ENCODE data around the gene ZNF615. TPM values are rescaled to one million over a fixed set of nuclear protein-coding genes. Genes with fewer than 3 reads are reported as not detected.
A peak's percentile ranks its signal among the peaks of the same experiment; 100 is the strongest.
"Not testable (repeated sequence)": the region's sequence is repeated elsewhere in the genome, so short reads cannot be mapped to it uniquely, and the experiment has no call there.

The ZNF615 gene
- polyA plus RNA-seq (ENCODE audit: insufficient read length in 3 of 3): 10 to 100 TPM; 19.6 to 20.5 (median 20.4) TPM

DNA sequence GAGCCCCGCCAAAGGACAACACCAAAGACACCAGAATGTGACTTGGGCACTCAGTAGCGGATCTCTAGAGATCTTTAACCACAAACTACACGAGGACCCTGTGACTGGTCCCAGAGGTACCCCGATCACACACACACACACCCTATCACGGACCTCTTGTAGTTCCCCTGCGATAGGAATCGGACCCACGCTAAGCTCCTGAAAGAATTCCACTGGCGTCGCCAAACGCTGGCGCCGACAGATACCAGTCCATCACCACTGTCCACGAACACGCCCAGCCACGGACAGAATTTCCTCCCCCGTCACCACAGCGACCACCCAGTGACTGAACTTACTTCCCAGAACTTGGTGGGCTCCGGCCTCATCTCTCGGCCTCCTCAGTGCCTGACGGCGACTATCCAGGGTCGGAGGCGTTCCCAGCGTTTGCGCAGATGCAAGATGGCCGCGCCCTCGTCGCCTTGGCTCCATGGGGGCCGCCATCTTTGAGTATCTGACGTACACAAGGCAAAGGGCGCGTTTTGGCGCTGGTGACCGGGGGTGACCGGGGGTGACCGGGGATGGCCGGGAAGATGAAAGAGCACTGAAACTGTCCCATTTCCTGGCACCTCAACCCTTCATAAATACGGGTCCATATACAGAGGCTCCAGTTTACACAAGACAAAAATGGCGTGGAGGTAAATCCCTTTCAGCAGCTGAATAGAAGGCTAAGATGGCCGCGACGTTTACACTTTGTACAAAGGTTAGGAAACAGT, at the start of gene ZNF615:
Gene ZNF615, minus strand, starts transcription at position 406 of the 752 bp plus-strand sequence. CDS start 4,500 bp downstream, outside the sequence.
- peak; percentile 84 to 87 (median 85) for DNase-seq (ENCODE audit: low read depth in 3 of 3, low spot score in 2 of 3)

DNA sequence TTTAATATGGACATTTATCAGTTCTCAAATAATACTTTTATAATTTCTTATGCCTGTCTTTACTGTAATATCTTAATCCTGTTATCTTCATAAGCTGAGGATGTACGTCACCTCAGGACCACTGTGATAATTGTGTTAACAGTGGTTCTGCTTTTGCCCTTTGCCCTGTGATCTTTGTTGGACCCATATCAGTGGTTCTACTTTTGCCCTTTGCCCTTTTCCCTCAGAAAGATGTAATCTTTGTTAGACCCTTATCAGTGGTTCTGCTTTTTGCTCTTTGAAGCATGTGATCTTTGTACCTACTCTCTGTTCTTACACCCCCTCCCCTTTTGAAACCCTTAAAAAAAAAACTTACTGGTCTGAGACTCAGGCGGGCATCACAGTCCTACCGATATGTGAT, 48.5 kb upstream of the ZNF615 start:
- not testable (repeated sequence) for DNase-seq (ENCODE audit: low read depth in 3 of 3, low spot score in 2 of 3)

DNA sequence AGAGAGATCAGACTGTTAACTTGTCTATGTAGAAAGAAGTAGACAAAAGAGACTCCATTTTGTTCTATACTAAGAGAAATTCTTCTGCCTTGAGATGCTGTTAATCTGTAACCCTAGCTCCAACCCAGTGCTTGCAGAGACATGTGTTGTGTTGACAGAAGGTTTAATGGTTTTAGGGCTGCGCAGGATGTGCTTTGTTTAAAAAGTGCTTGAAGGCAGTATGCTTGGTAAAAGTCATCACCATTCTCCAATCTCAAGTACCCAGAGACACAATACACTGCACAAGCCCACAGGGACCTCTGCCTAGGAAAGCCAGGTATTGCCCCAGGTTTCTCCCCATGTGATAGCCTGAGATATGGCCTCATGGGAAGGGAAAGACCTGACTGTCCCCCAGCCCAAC, 43.7 kb upstream of the ZNF615 start:
- DNase-seq (ENCODE audit: low read depth in 3 of 3, low spot score in 2 of 3): not testable (repeated sequence)

DNA sequence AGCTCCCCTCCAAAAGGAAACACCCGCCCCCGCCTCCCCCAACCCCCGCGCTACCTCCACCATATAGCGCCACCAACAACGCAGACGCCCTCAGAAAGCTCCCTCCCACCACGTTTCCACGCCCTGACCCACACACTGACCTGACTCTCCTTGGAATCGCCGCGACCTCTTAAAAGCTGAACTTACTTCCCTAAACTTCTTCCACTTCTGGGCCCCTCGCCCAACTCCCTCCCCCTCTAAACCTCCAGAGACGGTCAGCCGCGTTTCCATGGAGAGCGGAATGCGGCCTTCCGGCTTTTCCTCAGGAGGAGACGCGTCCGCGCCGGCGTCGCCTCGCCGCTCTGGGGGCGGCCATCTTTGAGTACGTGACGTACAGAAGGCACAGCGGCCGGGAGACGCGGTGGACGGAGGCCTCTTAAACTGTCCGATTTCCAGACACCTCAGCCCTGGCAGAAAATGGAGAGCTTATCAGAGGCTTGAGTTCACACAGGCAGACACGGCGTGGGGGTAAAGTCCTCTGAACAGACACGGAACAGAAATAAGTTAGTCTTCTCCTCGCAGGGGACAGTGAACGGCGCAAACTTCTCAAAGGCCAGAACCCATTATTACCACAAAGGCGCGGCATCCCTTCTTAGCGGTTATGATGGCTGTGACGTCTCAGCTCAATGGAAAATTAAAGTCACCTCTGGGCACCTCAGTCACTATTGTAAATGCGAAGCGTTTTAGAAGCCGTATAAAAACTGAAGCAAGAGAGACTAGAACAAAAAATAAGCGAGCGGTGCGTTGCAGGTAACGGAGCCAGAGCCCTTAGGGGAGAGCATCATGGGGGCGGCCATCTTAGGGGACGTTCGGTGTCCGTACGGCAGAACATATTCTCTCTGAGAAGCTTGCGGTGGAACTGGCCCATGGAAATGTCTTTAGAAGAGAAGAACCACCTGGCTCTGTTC, 40.8 kb upstream of the ZNF615 start, which contains the start of gene ZNF432:
Gene ZNF432, minus strand, starts transcription at position 284 of the 947 bp plus-strand sequence. CDS start 1,970 bp downstream, outside the sequence.
- peak; percentile 94 to 98 (median 96) for DNase-seq (ENCODE audit: low read depth in 3 of 3, low spot score in 2 of 3)

DNA sequence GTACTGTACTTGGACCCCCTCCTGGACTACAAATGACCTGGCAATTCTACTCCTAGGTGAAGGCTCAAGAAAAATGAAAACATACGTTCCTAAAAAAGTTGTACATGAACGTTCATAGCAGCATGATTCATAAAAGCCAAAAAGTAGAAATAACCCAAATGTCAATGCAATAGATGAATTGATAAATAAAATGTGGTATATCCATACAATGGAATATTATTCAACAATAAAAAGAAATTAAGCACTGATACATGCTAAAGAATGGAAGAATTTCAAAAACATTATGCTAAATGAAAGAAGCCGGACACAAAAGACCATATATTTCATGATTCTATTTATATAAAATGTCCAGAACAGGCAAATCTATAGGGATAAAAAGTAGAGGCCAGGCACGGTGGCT, 31.2 kb upstream of the ZNF615 start:
- DNase-seq (ENCODE audit: low read depth in 3 of 3, low spot score in 2 of 3): no peak

DNA sequence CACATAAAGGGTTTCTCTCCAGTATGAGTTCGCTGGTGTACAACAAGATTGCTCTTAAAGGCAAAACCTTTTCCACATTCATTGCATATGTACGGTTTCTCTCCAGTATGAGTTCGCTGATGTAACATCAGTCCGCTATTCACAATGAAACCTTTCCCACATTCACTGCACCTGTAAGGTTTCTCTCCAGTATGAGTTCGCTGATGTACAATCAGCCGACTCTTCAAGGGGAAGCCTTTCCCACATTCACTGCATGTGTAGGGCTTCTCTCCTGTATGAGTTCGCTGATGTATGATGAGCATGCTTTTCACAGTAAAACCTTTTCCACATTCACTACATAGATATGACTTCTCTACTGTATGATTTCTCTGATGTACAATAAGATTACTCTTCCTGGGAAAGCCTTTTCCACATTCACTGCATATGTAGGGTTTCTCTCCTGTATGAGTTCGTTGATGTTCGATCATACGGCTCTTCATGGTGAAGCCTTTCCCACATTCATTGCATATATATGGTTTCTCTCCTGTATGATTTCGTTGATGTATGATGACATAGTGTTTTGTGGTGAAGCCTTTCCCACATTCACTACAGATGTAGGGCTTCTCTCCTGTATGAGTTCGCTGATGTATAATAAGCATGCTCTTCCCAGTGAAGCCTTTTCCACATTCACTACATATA, 26.2 kb upstream of the ZNF615 start:
- no peak for DNase-seq (ENCODE audit: low read depth in 3 of 3, low spot score in 2 of 3)

DNA sequence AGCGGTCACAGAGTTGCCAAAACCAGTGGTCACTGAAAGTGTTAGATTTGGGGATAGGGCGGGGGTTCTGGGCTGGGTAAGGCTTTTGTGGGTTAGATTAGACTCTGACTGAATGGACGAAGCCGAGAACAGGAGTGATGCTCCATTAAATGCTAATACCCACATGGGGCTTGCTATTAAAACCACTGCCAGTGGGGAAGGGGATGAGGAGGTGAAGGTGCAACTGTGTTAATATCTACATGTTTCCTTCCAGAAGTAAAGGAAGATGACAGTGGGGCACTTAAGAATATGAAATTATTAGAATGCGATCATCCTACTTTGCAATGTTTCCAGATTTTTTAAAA, 20.7 kb upstream of the ZNF615 start:
- no peak for DNase-seq (ENCODE audit: low read depth in 3 of 3, low spot score in 2 of 3)

DNA sequence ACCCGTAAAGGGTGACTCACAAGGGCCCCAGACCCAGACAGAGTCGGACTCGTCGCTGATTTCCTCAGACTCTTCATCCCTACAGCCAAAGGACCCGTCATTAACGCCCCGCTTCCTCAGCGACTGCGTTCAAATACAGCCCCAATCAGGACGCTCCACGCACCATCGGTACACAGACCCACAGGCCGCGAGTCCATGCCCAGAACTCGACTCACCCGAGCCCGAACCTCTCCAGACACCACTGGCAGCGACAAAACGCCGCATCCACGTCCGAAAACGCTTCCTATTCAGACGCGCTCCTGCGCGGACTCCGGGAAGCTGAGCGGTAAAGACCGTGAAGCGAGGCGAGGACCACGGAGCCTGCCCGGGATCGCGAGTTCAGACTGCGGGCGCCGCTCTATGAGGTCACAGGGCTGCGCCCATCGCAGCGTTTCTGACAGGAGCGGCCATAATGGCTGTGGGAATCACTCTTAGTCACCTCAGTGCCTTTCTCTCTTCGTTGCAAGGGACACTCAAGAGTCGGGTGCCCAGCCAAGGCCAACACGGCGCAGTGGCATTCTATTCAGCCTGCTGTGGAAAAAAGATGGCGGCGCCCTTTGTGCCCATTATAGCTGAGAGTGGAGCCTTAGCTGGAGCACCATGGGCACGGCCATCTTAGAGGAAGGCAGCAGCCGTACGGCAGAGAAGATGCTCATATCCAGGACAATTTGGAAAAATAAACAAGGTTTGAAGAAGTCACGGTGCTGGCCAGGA, 20.2 kb upstream of the ZNF615 start, which contains the start of gene ZNF614:
Gene ZNF614, minus strand, starts transcription at position 353 of the 753 bp plus-strand sequence. CDS start 2,634 bp downstream, outside the sequence.
- DNase-seq (ENCODE audit: low read depth in 3 of 3, low spot score in 2 of 3): peak; percentile 87 to 91 (median 91)

DNA sequence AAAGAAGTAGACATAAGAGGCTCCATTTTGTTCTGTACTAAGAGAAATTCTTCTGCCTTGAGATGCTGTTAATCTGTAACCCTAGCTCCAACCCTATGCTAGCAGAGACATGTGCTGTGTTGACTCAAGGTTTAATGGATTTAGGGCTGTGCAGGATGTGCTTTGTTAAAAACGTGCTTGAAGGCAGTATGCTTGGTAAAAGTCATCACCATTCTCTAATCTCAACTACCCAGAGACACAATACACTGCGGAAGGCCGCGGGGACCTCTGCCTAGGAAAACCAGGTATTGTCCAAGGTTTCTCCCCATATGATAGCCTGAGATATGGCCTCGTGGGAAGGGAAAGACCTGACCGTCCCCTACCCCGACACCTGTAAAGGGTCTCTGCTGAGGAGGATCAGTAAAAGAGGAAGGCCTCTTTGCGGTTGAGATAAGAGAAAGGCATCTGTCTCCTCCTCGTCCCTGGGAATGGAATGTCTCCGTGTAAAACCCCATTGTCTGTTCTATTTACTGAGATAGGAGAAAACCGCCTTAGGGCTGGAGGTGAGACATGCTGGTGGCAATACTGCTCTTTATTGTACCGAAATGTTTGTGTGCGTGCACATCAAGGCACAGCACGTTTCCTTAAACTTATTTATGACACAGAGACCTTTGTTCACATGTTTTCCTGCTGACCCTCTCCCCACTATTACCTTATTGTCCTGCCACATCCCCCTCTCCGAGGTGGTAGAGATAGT, 18.4 kb upstream of the ZNF615 start:
- DNase-seq (ENCODE audit: low read depth in 3 of 3, low spot score in 2 of 3): not testable (repeated sequence)

DNA sequence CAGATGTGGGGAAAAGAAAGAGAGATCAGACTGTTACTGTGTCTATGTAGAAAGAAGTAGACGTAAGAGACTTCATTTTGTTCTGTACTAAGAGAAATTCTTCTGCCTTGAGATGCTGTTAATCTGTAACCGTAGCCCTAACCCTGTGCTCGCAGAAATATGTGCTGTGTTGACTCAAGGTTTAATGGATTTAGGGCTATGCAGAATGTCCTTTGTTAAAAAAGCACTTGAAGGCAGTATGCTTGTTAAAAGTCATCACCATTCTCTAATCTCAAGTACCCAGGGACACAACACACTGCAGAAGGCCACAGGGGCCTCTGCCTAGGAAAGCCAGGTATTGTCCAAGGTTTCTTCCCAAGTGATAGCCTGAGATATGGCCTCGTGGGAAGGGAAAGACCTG, 16.5 kb upstream of the ZNF615 start:
- not testable (repeated sequence) for DNase-seq (ENCODE audit: low read depth in 3 of 3, low spot score in 2 of 3)

DNA sequence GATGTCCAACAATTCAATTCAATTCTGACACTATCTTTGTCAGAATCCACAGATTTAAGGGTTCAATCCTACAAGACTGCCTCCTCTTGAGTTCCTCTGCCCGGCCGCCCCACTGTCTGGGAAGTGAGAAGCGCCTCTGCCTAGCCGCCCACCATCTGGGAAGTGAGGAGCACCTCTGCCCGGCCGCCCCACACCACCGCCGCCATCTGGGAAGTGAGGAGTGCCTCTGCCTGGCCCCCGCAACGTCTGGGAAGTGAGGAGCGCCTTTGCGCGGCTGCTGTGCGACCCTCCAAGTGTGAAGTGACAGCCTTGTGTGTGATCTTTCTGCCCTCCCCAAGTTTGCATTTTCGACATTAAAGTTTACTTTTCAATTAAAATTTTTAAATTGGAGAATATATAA, 14.2 kb upstream of the ZNF615 start:
- no peak for DNase-seq (ENCODE audit: low read depth in 3 of 3, low spot score in 2 of 3)

DNA sequence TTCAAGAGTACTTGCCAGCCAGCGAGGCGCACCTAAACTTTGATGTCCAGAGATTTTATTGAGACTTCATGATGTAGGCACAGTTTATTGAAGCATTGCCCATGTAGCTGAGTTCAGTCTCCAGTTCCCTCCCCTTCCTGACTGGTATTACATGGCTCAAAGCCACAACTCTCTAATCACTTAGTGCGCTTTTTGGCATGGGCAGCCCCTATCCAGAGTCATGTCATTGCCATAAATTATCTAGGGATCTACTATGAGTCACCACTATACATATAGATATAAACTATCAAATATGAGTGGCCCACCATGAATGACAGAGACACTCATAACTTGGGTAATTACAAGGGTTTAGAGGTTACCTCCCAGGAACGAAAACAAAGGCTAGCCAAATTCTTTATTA, 12.5 kb upstream of the ZNF615 start:
- no peak for DNase-seq (ENCODE audit: low read depth in 3 of 3, low spot score in 2 of 3)

DNA sequence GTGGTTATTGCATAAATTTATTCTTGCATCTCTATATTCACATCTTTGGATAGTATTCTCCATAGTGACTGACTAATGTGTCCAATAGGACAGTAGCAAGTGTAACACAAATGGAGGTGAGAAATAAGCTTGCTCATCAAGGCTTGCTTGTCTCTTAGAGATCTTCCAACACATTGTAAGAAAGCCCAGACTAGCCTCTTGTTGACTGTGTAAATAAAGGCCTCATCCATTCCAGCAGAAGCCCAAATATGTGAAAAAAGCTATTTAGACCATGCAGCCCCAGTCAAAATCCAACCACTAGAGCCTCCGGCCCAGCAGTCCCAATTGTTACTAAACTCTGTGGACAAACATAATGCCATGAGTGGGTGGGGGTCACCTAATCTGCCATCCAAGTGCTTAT, 2.7 kb upstream of the ZNF615 start:
- no peak for DNase-seq (ENCODE audit: low read depth in 3 of 3, low spot score in 2 of 3)

DNA sequence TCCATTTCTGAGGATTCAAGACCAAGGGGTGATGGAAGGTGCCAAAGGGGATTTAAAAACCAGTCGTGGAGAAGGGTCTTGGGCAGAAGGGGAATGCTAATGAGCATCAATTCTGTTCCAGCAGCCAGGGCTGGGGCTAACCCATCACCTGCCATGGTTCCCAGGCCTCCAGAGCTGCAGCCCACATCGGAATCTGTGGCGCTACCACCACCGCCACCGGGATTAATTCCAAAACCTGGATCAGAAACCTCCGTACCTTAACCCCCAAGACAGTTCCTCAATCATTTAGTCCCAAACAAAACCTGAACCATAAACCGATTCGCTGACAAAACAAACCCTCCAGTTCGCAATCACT, 583 bp downstream of the ZNF615 start:
- DNase-seq (ENCODE audit: low read depth in 3 of 3, low spot score in 2 of 3): peak in 1 of 3 donors; percentile 23

DNA sequence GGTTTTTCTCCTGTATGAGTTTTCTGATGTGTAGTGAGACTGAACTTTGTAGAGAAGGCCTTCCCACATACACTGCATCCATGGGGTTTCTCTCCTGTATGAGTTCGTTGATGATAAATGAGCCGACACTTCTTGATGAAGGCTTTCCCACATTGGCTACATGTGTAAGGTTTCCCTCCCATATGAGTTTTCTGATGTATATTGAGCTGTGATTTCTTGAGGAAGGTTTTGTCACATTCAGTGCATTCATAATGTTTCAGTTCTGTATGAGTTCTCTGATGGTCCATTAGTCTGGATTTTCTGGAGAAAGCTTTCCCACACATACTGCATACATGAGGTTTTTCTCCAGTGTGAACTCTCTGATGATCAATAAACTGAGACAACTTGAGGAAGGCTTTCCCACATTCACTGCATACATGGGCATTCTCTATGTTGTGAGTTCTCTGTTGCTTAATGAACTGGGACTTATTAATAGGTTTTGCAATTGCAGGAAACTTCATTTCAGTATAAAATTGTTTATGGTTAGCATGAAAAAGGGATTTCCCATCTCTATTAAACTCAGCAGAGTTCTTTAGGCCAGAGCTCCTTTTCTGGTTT, 13.9 kb downstream of the ZNF615 start:
- DNase-seq (ENCODE audit: low read depth in 3 of 3, low spot score in 2 of 3): no peak

DNA sequence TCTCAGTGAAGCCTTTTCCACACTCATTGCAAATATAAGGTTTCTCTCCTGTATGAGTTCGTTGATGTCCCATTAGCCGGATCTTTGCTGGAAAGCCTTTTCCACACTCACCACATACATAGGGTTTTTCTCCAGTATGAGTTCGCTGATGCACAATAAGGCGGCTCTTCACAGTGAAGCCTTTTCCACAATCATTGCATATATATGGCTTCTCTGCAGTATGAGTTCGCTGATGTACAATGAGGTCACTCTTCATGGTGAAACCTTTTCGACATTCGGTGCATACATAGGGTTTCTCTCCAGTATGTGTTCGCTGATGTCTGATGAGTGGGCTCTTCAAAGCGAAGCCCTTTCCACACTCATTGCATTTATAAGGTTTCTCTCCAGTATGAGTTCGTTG, 14.6 kb downstream of the ZNF615 start:
- DNase-seq (ENCODE audit: low read depth in 3 of 3, low spot score in 2 of 3): no peak

DNA sequence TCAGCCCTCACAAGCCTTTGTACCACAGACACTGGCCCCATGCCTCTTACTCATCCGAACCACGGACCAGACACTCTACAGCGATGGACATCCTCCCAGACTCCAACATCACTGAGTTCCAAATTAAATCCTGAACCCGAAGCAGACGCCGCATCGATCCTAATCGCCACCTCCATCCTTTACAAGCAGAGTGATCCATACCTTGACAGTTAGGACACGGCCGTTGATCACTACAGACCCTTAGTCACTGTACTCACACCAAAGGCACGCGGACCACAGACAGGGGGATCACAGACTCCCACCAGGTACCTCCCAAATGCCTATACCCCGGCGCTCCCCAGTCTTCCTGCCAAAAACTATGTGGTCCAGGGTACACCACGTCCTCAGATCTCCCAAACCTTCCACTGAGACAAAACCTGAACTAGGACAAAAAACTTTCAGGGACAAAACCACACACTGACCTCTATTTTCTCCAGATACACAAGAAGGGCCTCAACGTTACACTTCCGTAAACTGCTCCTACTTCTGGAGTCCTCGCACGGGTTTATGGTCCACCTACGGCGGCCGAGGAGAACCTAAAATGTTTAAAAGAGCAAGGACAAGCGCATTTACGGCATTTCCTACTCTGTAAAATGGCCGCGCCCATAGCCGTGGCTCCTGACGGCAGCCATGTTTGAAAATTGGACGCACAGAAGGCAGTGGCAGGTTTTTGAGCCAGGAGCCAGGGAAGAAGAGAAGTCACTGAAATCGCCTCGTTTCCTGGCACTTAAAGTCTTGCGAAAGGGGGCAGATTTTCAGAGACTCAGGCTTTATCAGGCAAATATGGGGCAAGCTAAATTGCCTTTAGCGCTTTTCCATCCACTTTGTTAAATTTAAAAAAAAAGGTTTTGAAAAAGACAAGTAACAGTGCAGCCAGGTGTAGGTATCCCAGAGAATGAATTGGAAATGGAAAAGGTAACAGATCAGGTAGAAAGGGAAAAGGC, 21.4 kb downstream of the ZNF615 start, which contains the start of gene ZNF350:
Gene ZNF350, minus strand, starts transcription at position 532 of the 983 bp plus-strand sequence. CDS start 12,480 bp downstream, outside the sequence.
- peak; percentile 86 to 94 (median 90) for DNase-seq (ENCODE audit: low read depth in 3 of 3, low spot score in 2 of 3)

DNA sequence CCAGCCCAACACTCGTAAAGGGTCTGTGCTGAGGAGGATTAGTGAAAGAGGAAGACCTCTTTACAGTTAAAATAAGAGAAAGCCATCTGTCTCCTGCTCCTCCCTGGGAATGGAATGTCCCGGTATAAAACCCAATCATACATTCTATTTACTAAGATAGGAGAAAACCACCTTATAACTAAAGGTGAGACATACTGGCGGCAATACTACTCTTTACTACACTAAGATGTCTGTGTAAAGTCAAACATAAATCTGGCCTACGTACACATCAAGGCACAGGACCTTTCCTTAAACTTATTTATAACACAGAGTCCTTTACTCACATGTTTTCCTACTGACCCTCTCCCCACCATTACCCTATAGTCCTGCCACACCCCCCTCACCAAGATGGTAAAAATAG, 24.6 kb downstream of the ZNF615 start:
- no peak for DNase-seq (ENCODE audit: low read depth in 3 of 3, low spot score in 2 of 3)
